Inflammatory macrophage treated with lipopolysaccharide for 4 hours (primary cell): ENCODE measurements around the gene PNPLA2.

Experiments
- DNase-seq: peaks from one replicate; pipeline ENCODE4 v3.0.0-alpha.2; 2020

The PNPLA2 gene, protein sequence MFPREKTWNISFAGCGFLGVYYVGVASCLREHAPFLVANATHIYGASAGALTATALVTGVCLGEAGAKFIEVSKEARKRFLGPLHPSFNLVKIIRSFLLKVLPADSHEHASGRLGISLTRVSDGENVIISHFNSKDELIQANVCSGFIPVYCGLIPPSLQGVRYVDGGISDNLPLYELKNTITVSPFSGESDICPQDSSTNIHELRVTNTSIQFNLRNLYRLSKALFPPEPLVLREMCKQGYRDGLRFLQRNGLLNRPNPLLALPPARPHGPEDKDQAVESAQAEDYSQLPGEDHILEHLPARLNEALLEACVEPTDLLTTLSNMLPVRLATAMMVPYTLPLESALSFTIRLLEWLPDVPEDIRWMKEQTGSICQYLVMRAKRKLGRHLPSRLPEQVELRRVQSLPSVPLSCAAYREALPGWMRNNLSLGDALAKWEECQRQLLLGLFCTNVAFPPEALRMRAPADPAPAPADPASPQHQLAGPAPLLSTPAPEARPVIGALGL

DNA sequence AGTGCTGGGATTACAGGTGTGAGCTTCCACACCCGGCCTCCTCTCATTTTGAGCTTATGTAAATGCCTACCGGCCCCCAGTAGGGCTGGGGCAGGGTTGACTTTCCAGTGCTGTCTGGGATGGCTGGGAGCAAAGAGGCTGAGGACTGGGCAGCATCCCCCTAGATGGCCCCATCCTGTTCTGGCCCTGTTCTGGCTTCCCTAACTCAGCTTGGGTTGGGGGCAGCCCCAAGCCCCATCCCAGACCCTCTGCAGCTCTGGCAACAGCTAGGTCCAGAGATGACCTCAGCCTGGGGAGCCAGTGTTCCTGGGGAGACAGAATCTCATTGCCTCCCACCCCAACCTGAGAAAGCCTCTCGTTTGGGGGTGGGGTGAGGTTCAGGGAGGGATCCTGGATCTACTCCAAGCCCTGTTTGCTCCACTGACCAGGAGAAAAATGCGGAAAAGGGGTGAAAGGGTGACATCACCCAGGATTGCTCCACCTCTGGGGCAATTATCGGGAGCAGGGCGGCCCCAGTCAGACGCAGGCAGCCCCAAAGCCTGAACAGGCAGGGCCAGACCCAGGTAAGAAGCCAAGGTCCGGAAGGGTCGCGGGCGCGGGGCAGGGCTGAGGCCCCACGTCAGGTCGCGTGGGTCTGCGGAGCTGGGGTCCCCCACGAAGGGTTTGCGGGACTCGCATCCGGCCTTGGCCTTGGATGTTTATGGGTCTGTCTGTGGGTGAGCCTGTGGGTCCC is at the start of gene PNPLA2:
PNPLA2 (plus strand) TSS at position 519 of the 733 bp plus-strand sequence. CDS start 805 bp downstream, outside the sequence.
- DNase-seq, result no peak

DNA sequence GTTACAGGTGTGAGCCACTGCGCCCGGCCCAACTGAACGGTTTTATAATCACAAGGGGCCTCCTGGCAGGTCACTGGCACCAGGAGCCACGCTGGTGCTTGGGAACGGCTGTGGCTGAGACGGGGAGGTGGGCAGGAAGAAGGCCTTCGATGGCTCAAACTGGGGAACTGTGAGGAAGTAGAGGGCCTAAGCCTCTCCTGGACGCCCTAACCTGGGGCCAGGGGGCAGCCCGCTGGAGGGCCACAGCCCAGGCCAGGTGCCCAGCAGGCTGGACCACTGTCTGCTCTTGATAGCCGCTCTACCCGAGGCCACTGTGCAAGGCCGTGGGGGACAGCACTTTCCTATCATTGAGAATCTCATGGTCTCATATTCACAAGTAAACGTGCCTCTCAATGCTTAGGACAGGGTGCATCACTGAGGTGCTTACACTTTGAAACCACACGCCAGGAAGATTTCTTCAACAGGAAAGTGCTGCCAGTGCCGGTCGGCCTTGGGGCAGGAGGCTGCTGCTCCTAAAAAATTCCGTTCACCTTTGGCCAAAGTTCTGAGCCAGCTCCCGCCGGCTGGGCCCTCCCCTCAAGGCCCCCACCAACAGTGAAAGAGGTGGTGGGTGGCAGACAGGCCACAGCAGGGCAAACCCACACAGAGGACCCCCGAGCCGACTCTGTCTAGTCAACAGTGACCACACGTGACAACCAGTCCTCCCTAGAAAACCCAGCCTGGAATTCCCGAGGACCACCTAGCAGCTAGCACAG is 48.6 kb upstream of the PNPLA2 start:
- no peak for DNase-seq

DNA sequence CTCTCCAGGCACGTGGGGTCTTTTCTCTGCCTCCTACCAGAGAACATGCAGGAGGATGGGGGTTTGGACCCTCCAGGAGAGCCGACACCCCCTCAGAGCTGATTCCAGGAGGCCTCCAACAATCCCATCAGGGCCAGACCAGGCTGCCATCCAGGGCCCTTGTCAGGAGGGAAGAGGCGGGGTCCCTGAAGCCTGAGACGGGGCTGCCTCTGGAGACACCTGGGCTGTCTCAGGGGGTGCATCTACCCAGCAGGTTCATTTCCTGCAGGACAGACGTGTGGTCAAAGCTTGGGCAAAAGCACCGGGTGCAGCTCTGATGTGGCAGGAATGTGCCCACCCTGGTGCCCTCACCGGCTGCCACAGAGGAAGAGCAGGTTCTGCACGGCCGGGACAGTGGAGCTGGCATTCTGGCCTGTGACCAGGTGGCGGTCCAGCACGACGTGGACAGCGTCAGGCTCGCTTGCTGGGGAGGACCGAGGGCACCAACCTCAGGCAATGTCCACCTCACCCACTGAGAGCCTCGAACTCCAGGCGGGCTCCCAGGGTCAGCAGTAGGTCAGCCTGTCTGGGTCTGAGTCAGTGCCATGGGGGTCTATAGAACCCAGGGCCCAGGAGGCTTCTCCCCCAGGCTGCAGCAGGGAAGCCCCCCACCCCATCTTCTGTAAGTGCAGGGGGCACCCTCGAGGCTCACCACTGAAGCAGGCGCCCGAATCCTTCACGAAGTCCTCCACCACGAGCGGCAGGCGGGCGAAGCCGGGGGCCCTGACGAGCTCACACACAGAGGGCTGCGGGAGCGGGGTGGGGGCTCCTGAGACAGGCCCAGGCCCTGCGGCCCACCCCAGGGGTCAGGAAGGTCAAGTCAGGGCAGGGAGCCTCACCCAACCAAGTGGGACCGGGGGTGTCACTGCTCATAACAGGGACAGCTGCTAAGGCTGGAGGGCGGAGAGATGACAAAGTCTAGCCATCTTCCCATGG is 47.8 kb upstream of the PNPLA2 start:
- no peak for DNase-seq

- no peak for DNase-seq
These were observed 47.0 kb upstream of the PNPLA2 start for GRCh38 chr11:771617-772204.

GRCh38 chr11:772429-773390 is 46.0 kb upstream of the PNPLA2 start:
- DNase-seq, result no peak

GRCh38 chr11:773425-773824 is 45.3 kb upstream of the PNPLA2 start:
- no peak for DNase-seq

DNA sequence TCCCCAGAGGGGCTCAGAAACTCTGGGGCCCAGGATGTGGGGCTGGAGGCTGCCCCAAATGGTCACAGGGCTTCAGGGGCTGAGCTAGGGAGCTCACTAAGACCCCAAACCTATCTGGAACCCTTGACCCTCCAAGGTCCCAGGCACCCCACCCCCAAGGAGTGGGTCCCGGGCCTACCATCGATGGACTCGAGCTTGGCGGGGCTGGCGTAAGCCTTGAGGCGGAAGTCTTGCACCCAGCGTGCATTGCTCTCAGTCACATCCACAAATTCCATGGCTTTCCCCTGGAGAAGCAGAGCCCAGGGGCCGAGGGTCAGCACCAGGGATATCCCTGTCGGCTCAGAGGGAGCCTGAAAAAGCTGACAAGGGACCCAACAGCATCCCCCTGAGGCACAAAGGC is 44.9 kb upstream of the PNPLA2 start:
- no peak for DNase-seq

GRCh38 chr11:774873-775592 is 43.7 kb upstream of the PNPLA2 start:
- DNase-seq, result no peak

GRCh38 chr11:776263-776560 is 42.5 kb upstream of the PNPLA2 start:
- DNase-seq, result no peak

GRCh38 chr11:776561-777287 is 42.0 kb upstream of the PNPLA2 start:
- peak; percentile 35 for DNase-seq

GRCh38 chr11:777288-778255 is 41.1 kb upstream of the PNPLA2 start, which contains the start of gene GATD1:
GATD1 (minus strand) TSS chr11:777487; CDS start chr11:777462, 25 bp downstream.
- DNase-seq, result peak; percentile 91

DNA sequence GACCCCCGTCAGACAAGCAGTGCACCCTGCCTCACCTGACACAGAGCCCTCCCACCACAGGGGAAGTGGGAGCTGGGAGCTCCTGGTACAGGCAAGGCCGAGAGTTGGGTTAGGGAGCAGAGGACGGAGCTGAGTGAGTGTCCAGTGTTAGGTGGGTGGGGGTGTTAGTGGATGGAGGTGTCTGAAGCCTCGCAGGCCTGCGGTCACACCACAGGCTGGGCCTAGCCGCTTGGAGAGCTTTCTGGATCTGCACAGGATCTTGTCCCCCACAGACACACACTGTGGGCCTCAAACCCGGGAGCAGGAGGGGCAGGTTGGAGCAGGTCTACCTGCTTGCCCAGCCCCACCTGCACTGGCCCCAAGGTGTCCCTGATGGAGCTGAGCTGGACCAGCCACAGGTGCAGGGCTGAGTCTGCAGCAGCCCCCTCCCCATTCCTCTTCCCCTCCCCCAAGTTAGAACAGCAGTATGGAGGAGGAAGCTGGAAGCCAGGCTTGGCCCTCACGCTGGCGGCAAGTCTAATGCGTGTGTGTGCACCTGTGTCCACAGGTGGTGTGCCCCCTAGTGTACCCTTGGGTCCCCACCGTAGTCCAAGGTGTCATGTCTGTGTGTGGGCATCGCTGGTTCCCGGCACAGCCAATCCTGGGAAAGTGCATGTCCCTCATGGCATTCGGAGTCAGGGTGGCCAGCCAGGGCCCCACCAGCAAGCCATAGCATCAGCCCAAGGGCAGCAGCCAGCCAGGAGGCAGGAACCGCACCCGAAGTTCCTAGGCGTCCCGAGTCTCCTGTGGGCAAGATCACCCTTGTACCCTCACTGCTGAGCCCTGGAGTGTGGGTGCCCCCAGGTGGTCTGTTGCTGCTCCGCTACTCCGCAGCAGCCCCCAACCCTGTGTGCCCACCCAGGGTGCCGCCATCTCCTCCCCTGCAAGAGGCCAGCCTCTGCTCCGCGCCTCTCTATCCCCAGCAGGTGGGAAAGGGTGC is 39.4 kb upstream of the PNPLA2 start:
- DNase-seq, result no peak

- DNase-seq, result no peak
These were observed 38.7 kb upstream of the PNPLA2 start for GRCh38 chr11:779955-780532.

DNA sequence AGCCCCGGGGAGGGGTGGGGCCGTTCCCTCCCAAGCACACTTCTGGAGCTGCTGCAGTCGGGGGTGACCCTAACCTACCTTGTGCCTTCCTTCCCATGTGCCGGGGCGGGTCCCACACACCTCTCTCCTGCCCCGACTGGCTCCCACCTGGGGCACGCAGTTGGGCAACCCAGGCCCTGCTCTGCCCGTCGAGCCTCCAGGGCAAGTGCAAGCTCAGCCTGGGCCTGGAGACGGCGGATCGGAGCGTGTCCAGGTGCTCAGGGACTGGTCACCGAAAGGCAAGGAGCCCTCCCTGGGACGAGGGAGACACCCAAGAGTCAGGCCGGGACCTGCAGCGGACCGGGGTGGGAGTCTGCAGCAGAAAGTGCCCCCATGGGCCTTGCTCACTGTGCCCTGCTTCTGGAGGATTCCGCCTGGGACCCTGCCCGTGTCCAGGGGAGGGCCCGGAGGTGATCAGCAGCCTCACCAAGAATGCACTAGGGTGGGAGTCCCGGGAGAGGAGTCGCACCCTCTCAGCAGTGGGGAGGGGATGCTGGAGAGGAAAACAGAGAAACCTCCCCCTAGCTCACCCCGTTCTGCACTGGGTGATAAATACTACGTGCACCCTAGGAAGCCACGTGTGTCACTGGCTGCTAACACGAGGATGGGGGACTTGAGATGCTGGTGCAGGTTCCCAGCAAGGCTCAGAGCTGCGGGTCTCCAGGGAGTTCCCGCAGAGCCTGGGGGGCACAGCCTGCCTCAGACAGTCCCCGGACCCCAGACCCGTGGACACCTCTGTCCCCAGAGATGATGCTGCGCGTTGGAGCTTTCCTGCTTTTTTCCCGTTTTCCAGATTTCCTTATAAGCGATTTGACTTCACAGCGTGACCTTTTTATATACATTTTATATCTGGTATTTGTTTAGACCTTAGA is 36.2 kb upstream of the PNPLA2 start:
- DNase-seq, result no peak

- no peak for DNase-seq
These were observed 35.1 kb upstream of the PNPLA2 start for GRCh38 chr11:783581-784015.
